Erythroblast (primary cell): ENCODE data around the gene RGS7.

Source experiments
- DNase-seq, 2 experiments: peaks; one replicate each; lab custom pipeline; 2025; lab: John Stamatoyannopoulos, UW
- GATA1 ChIP-seq: IDR thresholded peaks from 2 replicates; pipeline ENCODE4 v1.6.1; 2011; ENCODE audit warnings: low read depth, mild to moderate bottlenecking, control low read depth, low read length, moderate library complexity
- POLR2A ChIP-seq: IDR thresholded peaks from 2 replicates; pipeline ENCODE4 v1.6.1; 2011; ENCODE audit warnings: mild to moderate bottlenecking, low read length

Gene RGS7

DNA sequence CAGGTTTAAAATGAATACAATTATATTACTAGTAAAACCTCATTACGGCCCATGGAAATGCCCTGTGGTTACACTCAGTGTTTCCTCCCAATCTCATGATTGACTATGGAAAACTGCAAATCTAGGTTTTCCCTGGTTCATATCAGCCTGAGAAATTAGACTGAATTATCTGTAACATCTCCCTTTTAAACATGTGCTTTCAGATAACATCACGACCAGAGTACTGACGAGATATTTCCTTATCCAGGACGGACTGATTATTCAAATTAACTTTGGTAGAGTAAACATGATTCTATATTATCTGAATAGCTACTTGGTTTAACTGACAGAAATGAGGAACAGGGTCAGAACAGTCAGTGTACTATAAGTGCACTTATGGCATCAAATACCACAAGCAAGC is 82.3 kb downstream of the RGS7 start:
- TF ChIP-seq GATA1 = no peak
- no peak for DNase-seq

DNA sequence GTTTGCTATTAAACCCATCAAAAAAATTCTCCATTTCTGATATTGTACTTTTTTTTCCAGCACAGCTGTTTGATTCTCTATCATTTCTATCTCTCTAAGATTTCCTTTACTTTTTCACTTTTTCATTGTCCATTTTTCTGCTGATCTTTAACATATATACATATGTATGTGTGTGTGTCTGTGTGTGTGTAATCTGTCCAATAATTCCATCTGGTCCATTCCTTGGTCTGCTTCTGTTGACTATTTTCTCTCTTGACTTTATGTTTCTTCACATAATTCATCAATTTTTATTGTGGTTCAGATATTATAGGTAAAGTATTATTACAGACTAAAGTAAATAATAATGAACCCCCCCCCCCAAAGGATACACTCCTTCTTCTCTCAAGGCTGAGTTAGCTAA is 84.2 kb downstream of the RGS7 start:
- TF ChIP-seq GATA1 (no peak), POLR2A (no peak)
- DNase-seq = no peak

DNA sequence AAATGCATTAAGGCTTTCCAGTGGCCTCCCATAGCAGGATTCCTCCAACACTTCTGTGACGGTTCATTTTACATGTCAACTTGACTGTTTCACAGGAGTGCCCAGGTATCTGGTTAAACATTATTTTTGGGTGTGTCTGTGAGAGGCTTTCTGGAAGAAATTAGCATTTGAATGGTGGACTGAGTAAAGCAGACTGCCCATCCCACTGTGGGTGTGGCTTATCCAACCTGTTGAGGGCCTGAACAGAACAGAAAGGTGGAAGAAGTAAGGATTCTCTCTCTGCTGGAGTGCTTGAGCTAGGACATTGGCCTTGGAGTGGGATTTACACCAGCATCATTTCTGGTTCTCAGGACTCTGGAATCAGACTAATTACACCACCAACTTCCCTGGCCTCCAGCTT is 85.6 kb downstream of the RGS7 start:
- TF ChIP-seq GATA1 (no peak), POLR2A (no peak)
- no peak for DNase-seq

DNA sequence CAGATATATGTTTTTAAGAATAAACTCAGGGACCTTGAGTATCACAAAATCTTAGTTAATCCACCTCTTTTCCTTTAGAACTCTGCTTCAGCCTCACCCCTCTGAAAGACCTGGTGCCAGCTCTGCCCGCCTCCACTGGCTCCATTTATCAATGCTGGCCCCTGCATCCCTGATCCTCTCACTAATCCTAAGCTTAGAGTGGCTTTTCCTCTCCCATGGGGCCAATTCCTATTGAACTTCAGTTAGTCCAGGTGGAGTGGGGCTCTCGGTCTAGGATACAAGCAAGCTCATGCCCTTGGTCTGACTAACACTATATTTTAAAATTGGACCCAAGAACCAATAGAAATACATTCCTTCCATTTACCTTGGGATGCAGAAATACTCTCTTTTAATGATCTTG is 87.0 kb downstream of the RGS7 start:
- DNase-seq = no peak
- TF ChIP-seq POLR2A (no peak), GATA1 (no peak)

DNA sequence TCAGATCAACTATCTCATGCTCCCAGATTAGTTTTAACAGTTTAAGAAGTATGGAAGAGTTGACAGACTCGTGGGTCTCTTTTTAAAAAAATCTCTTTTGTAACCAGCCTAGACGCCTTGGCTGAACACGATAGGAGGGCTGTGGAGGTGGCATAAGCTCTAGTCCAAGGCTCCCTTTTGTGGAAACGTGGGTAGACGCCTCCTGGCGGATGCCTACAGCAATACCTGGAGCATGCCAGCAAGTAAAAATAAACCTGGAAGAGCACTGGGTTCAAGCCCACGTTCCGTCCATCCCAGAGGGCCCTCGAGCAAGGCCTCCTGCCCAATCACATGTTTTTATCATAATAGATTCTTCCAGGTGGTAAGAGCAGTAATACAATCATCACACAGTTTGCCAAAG is 87.9 kb downstream of the RGS7 start:
- no peak for DNase-seq
- TF ChIP-seq GATA1 (no peak), POLR2A (no peak)

DNA sequence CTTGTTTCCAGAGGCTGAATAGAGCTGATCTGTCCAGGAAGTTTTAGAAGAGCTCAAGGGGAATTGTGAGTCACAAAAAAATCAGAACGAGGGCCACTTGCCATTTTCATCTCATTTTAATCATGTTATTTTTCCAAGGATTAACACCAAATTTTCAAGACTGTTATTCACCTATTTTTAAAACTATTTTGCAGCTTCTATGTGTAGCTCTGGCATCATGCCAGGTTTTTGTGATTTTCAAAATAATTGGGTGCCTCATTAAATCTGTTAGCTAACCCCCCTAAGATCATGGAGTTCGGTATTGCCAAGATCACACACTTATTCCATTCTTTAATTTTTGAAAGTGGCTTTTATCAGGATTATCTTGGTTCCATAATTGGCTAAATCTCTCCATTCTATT is 90.9 kb downstream of the RGS7 start:
- DNase-seq = no peak
- no peak for TF ChIP-seq GATA1
- TF ChIP-seq POLR2A = no peak

DNA sequence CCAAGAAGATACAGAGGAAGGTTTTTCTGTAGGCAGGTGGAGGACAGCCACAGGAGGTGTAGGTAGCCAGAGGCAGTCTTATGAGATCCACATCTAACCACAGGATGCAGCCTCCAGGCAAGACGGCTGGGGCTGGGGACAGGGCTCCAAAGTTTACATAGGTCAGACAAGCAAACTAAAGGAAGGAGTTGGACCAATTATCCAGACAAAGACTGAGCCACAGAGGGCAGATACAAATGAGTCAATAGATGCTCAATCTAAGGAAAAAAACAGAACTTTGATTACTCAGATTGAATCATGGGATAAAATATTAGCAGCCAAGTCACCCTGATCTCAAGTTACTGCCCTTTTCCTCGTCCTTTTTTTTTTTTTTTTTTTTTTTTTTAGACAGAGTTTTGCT is 91.6 kb downstream of the RGS7 start:
- no peak for DNase-seq

DNA sequence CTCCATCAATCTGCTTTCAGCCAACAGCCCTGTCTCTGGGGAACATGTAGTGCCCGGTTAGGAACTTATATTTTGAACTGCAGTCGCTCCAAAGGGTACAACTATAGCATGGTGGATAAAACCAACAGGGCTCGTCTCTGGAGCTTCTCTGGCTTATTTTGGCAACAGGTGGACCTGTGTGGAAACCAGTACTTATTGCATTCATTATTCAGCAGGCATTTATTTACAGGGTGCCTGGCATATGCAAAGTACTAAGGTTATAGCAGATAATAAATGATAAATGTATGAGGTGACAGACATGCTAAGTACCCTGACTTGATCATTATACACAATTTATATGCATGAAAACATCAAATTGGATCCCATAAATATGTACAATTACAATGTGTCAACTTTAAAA is 93.7 kb downstream of the RGS7 start:
- DNase-seq = no peak
- TF ChIP-seq GATA1 = no peak
- no peak for TF ChIP-seq POLR2A

More for the DNA sequence above, 91.6 kb downstream of the RGS7 start:
- TF ChIP-seq POLR2A (no peak), GATA1 (no peak)

DNA sequence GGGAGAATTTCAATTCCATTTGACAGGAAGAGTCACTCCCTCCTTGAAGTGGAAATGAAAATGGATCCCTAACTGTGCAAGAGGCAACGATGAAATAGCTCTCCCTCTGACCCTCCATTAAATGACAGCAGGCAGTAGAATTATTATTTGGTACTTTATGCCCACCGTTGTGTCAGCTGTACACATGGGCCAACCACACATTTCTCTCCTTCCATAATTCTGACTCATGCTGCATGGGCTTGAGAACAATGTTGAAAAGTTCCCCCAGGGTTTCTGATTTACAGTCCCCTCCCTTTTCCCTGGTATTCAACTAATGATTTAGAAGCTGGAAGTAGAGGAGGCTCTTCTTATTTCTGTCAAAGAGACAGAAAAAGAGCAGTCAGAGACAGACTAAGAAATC is 103.5 kb downstream of the RGS7 start:
- no peak for DNase-seq
- TF ChIP-seq POLR2A = no peak
- no peak for TF ChIP-seq GATA1

DNA sequence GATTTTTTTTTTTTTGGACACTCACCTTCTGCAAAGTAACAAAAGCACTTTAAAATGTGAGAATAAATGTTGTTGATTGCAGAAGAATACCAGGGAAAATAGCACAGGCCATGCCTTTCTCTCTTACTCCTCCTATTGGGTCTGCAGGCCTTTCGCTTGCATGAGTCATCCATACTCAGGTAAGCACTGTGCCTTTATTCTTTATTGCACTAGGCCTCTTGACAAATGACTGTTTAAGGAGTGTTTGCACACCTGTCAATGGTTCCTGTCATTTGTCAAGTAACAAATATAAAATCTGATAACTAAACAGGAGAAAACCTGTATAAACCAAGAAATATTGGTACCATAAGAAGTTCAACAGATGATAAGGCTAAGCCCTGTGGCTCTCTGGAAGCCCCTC is 106.5 kb downstream of the RGS7 start:
- TF ChIP-seq POLR2A (no peak), GATA1 (no peak)
- no peak for DNase-seq

DNA sequence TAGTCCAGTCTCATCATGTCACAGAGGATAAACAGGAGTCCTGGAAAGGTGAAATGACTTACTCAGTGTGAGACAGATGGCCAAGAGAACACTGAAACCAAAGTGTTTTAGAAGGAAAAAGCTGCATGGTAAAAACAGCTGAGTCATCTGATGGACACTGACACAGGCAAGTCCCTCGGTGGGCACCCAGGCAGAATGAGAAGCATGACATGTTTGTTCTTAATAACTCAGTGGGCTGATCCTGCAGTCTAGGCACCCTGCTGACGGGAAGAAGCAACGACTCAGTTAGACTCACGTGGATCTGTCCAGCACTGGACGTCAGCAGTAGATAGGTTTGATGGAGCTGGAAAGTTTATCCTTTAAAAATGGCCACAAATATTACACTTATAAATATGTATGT is 116.9 kb downstream of the RGS7 start:
- DNase-seq = no peak

DNA sequence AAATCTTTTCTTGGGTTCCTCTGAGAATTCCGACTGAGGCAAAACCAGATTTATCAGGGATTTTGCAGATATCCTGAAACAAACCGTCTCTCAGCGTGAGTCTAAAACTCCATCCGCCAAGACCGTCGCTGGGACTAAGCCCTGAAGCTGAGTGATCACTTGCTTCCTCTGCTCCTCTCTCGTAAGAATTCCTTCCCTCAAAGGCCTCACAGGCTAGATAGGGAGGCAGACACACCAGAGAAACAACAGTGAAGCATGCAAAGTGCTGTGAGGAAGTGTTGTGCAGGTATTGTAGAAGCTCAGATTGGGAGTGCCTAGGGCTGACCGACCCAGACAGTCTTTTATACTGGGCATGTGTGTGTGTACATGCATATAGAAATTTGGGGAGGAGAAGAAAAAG is 119.1 kb downstream of the RGS7 start:
- DNase-seq = no peak
- no peak for TF ChIP-seq POLR2A
- TF ChIP-seq GATA1 = no peak

More for the DNA sequence above, 116.9 kb downstream of the RGS7 start:
- TF ChIP-seq GATA1 (no peak), POLR2A (no peak)

DNA sequence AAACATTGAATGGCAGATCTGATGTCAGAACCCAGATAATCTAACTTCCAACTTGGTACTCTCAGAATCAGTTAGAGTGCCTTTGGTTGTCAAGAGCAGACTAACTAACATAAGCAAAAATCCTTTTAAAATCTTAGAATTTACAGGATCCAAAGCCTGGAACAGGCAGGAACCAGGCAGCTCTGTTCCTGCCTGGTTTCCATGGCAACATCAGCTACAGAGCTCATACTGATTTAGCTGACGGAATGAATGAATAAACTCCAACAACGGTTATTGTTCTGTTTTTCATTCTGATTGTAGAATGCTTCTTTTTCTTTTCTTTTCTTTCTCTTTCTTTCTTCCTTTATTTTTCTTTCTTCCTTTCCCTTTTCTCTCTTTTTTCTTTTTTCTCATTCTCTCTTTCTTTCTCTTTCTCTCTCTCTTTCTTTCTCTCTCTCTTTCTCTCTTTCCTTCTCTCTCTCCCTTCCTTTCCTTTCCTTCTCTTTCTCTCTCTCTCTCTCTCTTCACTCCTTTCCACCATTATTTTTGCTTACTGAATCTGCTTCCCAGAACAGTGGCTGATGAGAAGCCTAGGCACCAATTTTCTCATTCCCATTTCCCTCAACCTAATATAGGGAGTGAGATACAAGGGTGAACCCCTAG is 121.6 kb downstream of the RGS7 start:
- TF ChIP-seq GATA1 (no peak), POLR2A (no peak)
- no peak for DNase-seq

DNA sequence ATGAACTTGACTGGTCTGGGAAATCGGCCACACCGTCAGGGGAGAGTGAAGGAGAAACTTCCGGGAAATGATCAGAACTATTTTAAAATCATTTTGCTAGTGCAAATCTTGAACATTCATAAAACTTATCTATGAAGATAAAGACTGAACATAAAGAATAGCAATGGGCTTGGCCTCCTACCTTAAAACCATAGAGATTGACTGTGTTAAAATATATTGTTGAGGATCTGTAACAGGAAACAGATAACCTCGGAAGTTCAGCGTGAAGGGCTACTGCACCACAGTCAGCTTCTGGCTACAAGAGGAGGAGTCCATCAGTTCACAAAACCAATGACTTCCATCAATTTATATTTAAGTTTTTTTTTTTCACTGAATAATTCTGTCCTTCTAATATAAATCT is 127.3 kb downstream of the RGS7 start:
- DNase-seq = no peak
- TF ChIP-seq GATA1 = no peak
- no peak for TF ChIP-seq POLR2A

DNA sequence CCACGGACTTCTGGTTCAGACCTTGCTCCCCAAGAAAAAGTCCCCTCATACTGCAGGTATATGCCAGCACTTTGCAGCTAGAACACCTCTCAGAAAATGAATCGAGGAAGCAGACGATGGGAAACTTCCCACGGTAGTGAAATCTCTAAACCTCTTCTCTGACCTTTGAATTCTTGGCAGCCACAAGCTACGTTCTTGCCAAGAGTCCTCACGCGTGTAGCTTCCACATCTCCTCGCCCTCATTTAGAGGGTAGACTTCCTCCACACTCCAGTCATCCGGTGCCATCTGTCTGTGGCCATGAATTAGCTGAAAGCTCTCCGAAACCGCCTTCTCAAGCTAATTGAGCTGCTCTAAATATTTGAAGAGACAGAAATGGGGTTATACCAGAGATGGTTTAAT is 127.8 kb downstream of the RGS7 start:
- TF ChIP-seq GATA1 (no peak), POLR2A (no peak)
- DNase-seq = no peak
